HepG2 (cell line): ENCODE data around the gene ALPL. TPM values are rescaled to one million over a fixed set of nuclear protein-coding genes. Genes with fewer than 3 reads are reported as not detected.
A peak's percentile ranks its signal among the peaks of the same experiment; 100 is the strongest.

Source experiments
- JUND ChIP-seq: sonication (generic); formaldehyde crosslinking; IDR thresholded peaks from 2 replicates; pipeline ENCODE4 v1.8.0; 2022; ENCODE audit warnings: mild to moderate bottlenecking, missing genetic modification reagents
- MAF1 ChIP-seq: sonication (generic); formaldehyde crosslinking; IDR thresholded peaks from 2 replicates; pipeline ENCODE4 v1.5.0; 2020; ENCODE audit warnings: missing genetic modification reagents, borderline replicate concordance
- MIER3 ChIP-seq: IDR thresholded peaks from 2 replicates; pipeline ENCODE4 v1.6.1; 2016; ENCODE audit warnings: missing compliant biosample characterization, borderline replicate concordance
- SIX4 ChIP-seq: sonication (generic); formaldehyde crosslinking; IDR thresholded peaks from 2 replicates; pipeline ENCODE4 v1.4.0; 2020; ENCODE audit warnings: missing genetic modification reagents
- TSC22D2 ChIP-seq: sonication (generic); formaldehyde crosslinking; IDR thresholded peaks from 2 replicates; pipeline ENCODE4 v1.5.1; 2020; ENCODE audit warnings: missing genetic modification reagents, mild to moderate bottlenecking, borderline replicate concordance
- ZC3H13 ChIP-seq: sonication (generic); formaldehyde crosslinking; IDR thresholded peaks from 2 replicates; pipeline ENCODE4 v1.8.1; 2023; ENCODE audit warnings: mild to moderate bottlenecking, missing genetic modification reagents, moderate library complexity
- ZMAT3 ChIP-seq: sonication (generic); formaldehyde crosslinking; conservative IDR thresholded peaks from 2 replicates; pipeline ENCODE4 v1.7.0; 2021; ENCODE audit warnings: missing genetic modification reagents
- ZNF20 ChIP-seq: sonication (generic); formaldehyde crosslinking; IDR thresholded peaks from 2 replicates; pipeline ENCODE4 v1.4.0; 2020; ENCODE audit warnings: mild to moderate bottlenecking, moderate library complexity, missing genetic modification reagents
- ZNF430 ChIP-seq: sonication (generic); formaldehyde crosslinking; IDR thresholded peaks from 2 replicates; pipeline ENCODE4 v1.9.0; 2021; ENCODE audit warnings: mild to moderate bottlenecking, missing genetic modification reagents
- ZNF549 ChIP-seq: sonication (generic); formaldehyde crosslinking; IDR thresholded peaks from 2 replicates; pipeline ENCODE4 v1.5.0; 2020; ENCODE audit warnings: missing genetic modification reagents
- ZNF775 ChIP-seq: sonication (generic); formaldehyde crosslinking; IDR thresholded peaks from 2 replicates; pipeline ENCODE4 v1.4.0; 2020; ENCODE audit warnings: missing genetic modification reagents, mild to moderate bottlenecking, moderate library complexity, borderline replicate concordance
- ZNF816 ChIP-seq: sonication (generic); formaldehyde crosslinking; IDR thresholded peaks from 2 replicates; pipeline ENCODE4 v1.8.0; 2022; ENCODE audit warnings: missing genetic modification reagents, mild to moderate bottlenecking, borderline replicate concordance
- ZNF879 ChIP-seq: sonication (generic); formaldehyde crosslinking; IDR thresholded peaks from 2 replicates; pipeline ENCODE4 v1.8.1; 2023; ENCODE audit warnings: missing genetic modification reagents
- ZSCAN20 ChIP-seq: sonication (generic); formaldehyde crosslinking; IDR thresholded peaks from 2 replicates; pipeline ENCODE4 v1.4.0; 2020; ENCODE audit warnings: missing genetic modification reagents, mild to moderate bottlenecking, borderline replicate concordance
- polyA plus RNA-seq, 8 experiments: library from polyadenylated mRNA; depleted of rRNA in 3 of 8; stranded (reverse) in 7 of 8; unstranded in 1 of 8; fragments of >200 nt; fragmentation: Illumina TruSeq in 4 of 8; extraction: Trizol in 4 of 8; gene quantifications; 2 replicates each; pipeline versions ENCODE4 v1.2.1 to v1.2.3, GENCODE V29; 2011 to 2016; ENCODE audit warnings: low read depth in 4 of 8, missing spikeins in 1 of 8, mixed read lengths in 1 of 8; ENCODE audit not compliant: insufficient read depth in 1 of 8
- total RNA-seq, 5 experiments: library from RNA; depleted of rRNA; stranded (reverse); fragments of >200 nt; fragmentation: Illumina TruSeq; extraction: Trizol; gene quantifications; 2 replicates each; pipeline ENCODE4 v1.2.3, GENCODE V29; 2016; ENCODE audit warnings: low read depth in 1 of 5
- TF ChIP-seq, protein P1 (sequence below): sonication (generic); formaldehyde crosslinking; IDR thresholded peaks from 2 replicates; pipeline ENCODE4 v1.8.1; 2023; ENCODE audit warnings: mild to moderate bottlenecking, missing genetic modification reagents, borderline replicate concordance
- TF ChIP-seq, protein P2 (sequence below): sonication (generic); formaldehyde crosslinking; IDR thresholded peaks from 2 replicates; pipeline ENCODE4 v1.5.1; 2020; ENCODE audit warnings: missing genetic modification reagents, mild to moderate bottlenecking, borderline replicate concordance
- TF ChIP-seq, protein P3 (sequence below): sonication (generic); formaldehyde crosslinking; IDR thresholded peaks from 2 replicates; pipeline ENCODE4 v1.4.0; 2020; ENCODE audit warnings: missing genetic modification reagents, mild to moderate bottlenecking, borderline replicate concordance
- TF ChIP-seq, protein P4 (sequence below): sonication (generic); formaldehyde crosslinking; IDR thresholded peaks from 2 replicates; pipeline ENCODE4 v1.4.0; 2020; ENCODE audit warnings: missing genetic modification reagents
- TF ChIP-seq, protein P5 (sequence below): sonication (generic); formaldehyde crosslinking; conservative IDR thresholded peaks from 2 replicates; pipeline ENCODE4 v1.4.0; 2020; ENCODE audit warnings: missing genetic modification reagents

ALPL gene
- total and polyA plus RNA-seq, 2 of the 13 experiments (the other 11 are each of a cell fraction or from before 2014, with no cell fraction given) = 0.12 TPM; not detected in 1

DNA sequence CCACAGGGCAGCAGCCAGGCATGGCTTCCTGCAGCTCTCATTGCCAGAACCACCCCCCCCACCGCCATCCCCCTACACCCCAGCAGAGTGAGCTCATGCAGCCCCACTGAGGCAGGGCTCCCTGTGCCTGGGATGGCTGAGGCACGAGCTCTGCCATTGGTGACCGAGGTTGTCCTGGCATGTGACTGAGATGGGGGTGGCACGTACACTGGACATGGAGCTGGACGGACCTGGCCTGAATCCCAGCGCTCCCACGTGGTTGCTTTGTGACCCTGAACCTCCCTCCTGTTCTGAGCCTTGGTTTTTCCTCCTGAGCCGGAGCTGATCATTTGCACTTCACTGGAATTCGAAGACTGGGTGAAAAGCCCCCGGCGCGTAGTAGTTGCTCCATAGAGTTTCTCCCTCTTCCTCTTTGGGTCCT lies 28.3 kb downstream of the ALPL start (continued):
- TF ChIP-seq, protein P1, sequence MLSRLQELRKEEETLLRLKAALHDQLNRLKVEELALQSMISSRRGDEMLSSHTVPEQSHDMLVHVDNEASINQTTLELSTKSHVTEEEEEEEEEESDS (CRISPR knock-in tag) = no peak
- TF ChIP-seq JUND (no peak), ZNF775 (CRISPR knock-in tag) (no peak), ZC3H13 (CRISPR knock-in tag) (no peak), ZNF430 (CRISPR knock-in tag) (0 out of 2 replicates have a peak, but pooled peaks have one; percentile 26), MIER3 (no peak), ZMAT3 (CRISPR knock-in tag) (no peak), SIX4 (no peak), ZNF549 (CRISPR knock-in tag) (no peak), ZNF20 (CRISPR knock-in tag) (no peak), ZSCAN20 (CRISPR knock-in tag) (no peak), ZNF816 (no peak), TSC22D2 (CRISPR knock-in tag) (no peak), MAF1 (no peak), ZNF879 (CRISPR knock-in tag) (no peak)
- TF ChIP-seq, protein P2, sequence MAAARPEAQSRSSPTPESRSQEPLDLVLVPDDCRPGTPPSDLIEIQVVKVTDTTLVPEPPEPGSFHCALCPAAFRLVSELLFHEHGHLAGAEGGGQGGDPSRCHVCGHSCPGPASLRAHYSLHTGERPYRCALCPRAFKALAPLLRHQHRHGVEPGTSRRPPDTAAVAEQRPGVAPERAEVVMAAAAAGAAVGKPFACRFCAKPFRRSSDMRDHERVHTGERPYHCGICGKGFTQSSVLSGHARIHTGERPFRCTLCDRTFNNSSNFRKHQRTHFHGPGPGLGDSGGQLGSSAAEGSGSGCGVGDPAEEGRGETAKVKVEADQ (CRISPR knock-in tag) = no peak
- TF ChIP-seq, protein P3, sequence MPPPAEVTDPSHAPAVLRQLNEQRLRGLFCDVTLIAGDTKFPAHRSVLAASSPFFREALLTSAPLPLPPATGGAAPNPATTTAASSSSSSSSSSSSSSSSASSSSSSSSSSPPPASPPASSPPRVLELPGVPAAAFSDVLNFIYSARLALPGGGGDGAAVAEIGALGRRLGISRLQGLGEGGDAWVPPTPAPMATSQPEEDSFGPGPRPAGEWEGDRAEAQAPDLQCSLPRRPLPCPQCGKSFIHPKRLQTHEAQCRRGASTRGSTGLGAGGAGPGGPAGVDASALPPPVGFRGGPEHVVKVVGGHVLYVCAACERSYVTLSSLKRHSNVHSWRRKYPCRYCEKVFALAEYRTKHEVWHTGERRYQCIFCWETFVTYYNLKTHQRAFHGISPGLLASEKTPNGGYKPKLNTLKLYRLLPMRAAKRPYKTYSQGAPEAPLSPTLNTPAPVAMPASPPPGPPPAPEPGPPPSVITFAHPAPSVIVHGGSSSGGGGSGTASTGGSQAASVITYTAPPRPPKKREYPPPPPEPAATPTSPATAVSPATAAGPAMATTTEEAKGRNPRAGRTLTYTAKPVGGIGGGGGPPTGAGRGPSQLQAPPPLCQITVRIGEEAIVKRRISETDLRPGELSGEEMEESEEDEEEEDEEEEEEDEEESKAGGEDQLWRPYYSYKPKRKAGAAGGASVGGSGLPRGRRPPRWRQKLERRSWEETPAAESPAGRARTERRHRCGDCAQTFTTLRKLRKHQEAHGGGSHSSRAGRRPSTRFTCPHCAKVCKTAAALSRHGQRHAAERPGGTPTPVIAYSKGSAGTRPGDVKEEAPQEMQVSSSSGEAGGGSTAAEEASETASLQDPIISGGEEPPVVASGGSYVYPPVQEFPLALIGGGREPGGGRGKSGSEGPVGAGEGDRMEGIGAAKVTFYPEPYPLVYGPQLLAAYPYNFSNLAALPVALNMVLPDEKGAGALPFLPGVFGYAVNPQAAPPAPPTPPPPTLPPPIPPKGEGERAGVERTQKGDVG = no peak
- TF ChIP-seq, protein P4, sequence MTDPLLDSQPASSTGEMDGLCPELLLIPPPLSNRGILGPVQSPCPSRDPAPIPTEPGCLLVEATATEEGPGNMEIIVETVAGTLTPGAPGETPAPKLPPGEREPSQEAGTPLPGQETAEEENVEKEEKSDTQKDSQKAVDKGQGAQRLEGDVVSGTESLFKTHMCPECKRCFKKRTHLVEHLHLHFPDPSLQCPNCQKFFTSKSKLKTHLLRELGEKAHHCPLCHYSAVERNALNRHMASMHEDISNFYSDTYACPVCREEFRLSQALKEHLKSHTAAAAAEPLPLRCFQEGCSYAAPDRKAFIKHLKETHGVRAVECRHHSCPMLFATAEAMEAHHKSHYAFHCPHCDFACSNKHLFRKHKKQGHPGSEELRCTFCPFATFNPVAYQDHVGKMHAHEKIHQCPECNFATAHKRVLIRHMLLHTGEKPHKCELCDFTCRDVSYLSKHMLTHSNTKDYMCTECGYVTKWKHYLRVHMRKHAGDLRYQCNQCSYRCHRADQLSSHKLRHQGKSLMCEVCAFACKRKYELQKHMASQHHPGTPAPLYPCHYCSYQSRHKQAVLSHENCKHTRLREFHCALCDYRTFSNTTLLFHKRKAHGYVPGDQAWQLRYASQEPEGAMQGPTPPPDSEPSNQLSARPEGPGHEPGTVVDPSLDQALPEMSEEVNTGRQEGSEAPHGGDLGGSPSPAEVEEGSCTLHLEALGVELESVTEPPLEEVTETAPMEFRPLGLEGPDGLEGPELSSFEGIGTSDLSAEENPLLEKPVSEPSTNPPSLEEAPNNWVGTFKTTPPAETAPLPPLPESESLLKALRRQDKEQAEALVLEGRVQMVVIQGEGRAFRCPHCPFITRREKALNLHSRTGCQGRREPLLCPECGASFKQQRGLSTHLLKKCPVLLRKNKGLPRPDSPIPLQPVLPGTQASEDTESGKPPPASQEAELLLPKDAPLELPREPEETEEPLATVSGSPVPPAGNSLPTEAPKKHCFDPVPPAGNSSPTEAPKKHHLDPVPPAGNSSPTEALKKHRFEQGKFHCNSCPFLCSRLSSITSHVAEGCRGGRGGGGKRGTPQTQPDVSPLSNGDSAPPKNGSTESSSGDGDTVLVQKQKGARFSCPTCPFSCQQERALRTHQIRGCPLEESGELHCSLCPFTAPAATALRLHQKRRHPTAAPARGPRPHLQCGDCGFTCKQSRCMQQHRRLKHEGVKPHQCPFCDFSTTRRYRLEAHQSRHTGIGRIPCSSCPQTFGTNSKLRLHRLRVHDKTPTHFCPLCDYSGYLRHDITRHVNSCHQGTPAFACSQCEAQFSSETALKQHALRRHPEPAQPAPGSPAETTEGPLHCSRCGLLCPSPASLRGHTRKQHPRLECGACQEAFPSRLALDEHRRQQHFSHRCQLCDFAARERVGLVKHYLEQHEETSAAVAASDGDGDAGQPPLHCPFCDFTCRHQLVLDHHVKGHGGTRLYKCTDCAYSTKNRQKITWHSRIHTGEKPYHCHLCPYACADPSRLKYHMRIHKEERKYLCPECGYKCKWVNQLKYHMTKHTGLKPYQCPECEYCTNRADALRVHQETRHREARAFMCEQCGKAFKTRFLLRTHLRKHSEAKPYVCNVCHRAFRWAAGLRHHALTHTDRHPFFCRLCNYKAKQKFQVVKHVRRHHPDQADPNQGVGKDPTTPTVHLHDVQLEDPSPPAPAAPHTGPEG (CRISPR knock-in tag) = no peak
- TF ChIP-seq, protein P5, sequence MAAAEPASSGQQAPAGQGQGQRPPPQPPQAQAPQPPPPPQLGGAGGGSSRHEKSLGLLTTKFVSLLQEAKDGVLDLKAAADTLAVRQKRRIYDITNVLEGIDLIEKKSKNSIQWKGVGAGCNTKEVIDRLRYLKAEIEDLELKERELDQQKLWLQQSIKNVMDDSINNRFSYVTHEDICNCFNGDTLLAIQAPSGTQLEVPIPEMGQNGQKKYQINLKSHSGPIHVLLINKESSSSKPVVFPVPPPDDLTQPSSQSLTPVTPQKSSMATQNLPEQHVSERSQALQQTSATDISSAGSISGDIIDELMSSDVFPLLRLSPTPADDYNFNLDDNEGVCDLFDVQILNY (CRISPR knock-in tag) = no peak
